Large intestine (tissue), 3 donors: ENCODE data around the gene ROR2. TPM values are rescaled to one million over a fixed set of nuclear protein-coding genes. Genes with fewer than 3 reads are reported as not detected.

Experiments used
- DNase-seq, 2 donors: peaks; one replicate each; pipeline versions ENCODE4 v3.0.0 to v3.0.0-alpha.2; 2013
- H3K27ac ChIP-seq: one replicate; pipeline ENCODE4 v1.5.1; 2013; ENCODE audit warnings: low read length
- H3K27me3 ChIP-seq: 2 replicates; pipeline ENCODE4 v1.6.1; 2013; ENCODE audit warnings: low read length; ENCODE audit not compliant: control insufficient read depth, insufficient read depth
- H3K36me3 ChIP-seq: 2 replicates; pipeline ENCODE4 v1.6.1; 2013; ENCODE audit warnings: low read length; ENCODE audit not compliant: control insufficient read depth, insufficient read depth
- H3K4me1 ChIP-seq: one replicate; pipeline ENCODE4 v1.6.1; 2013; ENCODE audit warnings: low read length; ENCODE audit not compliant: control insufficient read depth, insufficient read depth
- H3K4me3 ChIP-seq: one replicate; pipeline ENCODE4 v1.5.1; 2013; ENCODE audit warnings: low read length
- H3K9me3 ChIP-seq: one replicate; pipeline ENCODE4 v1.6.1; 2013; ENCODE audit warnings: mild to moderate bottlenecking, low read depth, low read length, moderate library complexity; ENCODE audit not compliant: control insufficient read depth
- WGBS: methylation state at CpG from one replicate; pipeline ENCODE4 v1.1.5; 2013; ENCODE audit warnings: low lambda C conversion rate; ENCODE audit not compliant: insufficient coverage; 5-methylcytosine and 5-hydroxymethylcytosine counted together
- polyA plus RNA-seq: library from polyadenylated mRNA; unstranded; fragments of 120-200 nt; gene quantifications from one replicate; pipeline ENCODE4 v1.2.1, GENCODE V29; 2013

Gene ROR2
- polyA plus RNA-seq, 1 donor, result 17.5 TPM

GRCh38 chr9:91515074-91515687 lies 434.8 kb downstream of the ROR2 start:
- DNase-seq, result peak; percentile 53 to 79

More at GRCh38 chr9:91515074-91515687, 434.8 kb downstream of the ROR2 start:
- no peaks in the 10 kb centered on the region for H3K9me3 ChIP-seq
- H3K4me3 ChIP-seq, result no peak overlapping the region
- peaks cover 3% of the 10 kb centered on the region for H3K4me1 ChIP-seq
- no CpG with 5 or more reads among the region's 12 CpGs for WGBS
- H3K27me3 ChIP-seq, result no peaks in the 10 kb centered on the region
- H3K27ac ChIP-seq, result no peak overlapping the region
- H3K36me3 ChIP-seq, result no peaks in the 10 kb centered on the region

Other genes starting within 250 kb of the ROR2 start
- gene SPTLC1, start 165.2 kb upstream of the ROR2 start, polyA plus RNA-seq, result 82.1 TPM